Testis (tissue), 3 donors: Measurements from ENCODE around the gene ADM5. TPM values are rescaled to one million over a fixed set of nuclear protein-coding genes. Genes with fewer than 3 reads are reported as not detected.

Experiments
- DNase-seq: peaks from one replicate; pipeline ENCODE4 v3.0.0-alpha.2; 2019
- H3K27ac ChIP-seq, 2 donors: fragments of 200-600 bp; sonication (generic); one replicate each; pipeline ENCODE4 v1.5.1; 2019
- H3K27me3 ChIP-seq: fragments of 200-600 bp; sonication (generic); one replicate; pipeline ENCODE4 v1.5.1; 2019
- H3K36me3 ChIP-seq: fragments of 200-600 bp; sonication (generic); one replicate; pipeline ENCODE4 v1.5.1; 2017; ENCODE audit warnings: low read depth; ENCODE audit errors: missing control alignments
- H3K4me1 ChIP-seq: fragments of 200-600 bp; sonication (generic); one replicate; pipeline ENCODE4 v1.5.1; 2019
- H3K4me3 ChIP-seq, 2 donors: fragments of 200-600 bp; sonication (generic); one replicate each; pipeline ENCODE4 v1.5.1; 2017 to 2019
- H3K9me3 ChIP-seq: fragments of 200-600 bp; sonication (generic); one replicate; pipeline ENCODE4 v1.5.1; 2017
- POLR2A ChIP-seq: fragments of 450-650 bp; IDR thresholded peaks from one replicate; pipeline ENCODE4 v1.6.1; 2017; ENCODE audit warnings: antibody characterized with exemption, mild to moderate bottlenecking, moderate library complexity
- WGBS, 2 donors: methylation state at CpG; one replicate each; pipeline ENCODE4 v1.1.5; 2018; 5-methylcytosine and 5-hydroxymethylcytosine counted together
- intact Hi-C: fragments of 100-400 bp; cut with DNase I; formaldehyde crosslinking; loops from one replicate; pipeline ENCODE4 v1.15.1; 2023; ENCODE audit warnings: low total_unique reads
- polyA plus RNA-seq: library from polyadenylated mRNA; stranded (reverse); fragments of 350-450 nt; fragmentation: Illumina TruSeq; extraction: RNeasy Lipid Tissue Mini Kit (QIAGEN cat#74804); gene quantifications from one replicate; pipeline ENCODE4 v1.2.3, GENCODE V29; 2014; ENCODE audit warnings: low read depth, low replicate concordance; ENCODE audit not compliant: insufficient read depth
- total RNA-seq, 2 donors: library from RNA; depleted of rRNA; stranded (reverse); fragments of >200 nt; gene quantifications; one replicate each; pipeline ENCODE4 v1.2.3, GENCODE V29; 2016
- TF ChIP-seq, protein P1 (sequence below), 3 experiments: fragments of 450-650 bp in 2 of 3; fragments of 200-600 bp in 1 of 3; sonication (generic) in 1 of 3; IDR thresholded peaks; one replicate each; pipeline ENCODE4 v1.5.1; 2016 to 2019; ENCODE audit warnings: antibody characterized with exemption in 3 of 3, mild to moderate bottlenecking in 2 of 3, moderate library complexity in 1 of 3

The ADM5 gene
- total and polyA plus RNA-seq, 3 donors from 2014 or later: 2.2 to 5.0 (median 2.9) TPM

DNA sequence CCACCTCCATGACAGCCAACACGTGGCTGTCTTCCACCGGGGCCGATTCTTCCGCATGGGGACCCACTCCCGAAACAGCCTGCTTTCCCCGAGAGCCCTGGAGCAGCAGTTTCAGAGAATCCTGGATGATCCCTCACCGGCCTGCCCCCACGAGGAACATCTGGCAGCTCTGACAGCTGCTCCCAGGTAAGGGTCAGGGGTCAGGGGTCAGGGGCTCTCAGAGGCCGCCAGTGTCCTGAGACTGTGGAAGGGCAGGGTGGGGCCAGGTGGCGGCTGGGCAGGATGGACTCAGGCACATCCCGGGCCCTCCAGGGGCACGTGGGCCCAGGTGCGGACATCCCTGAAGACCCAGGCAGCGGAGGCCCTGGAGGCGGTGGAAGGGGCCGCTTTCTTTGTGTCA, 16.5 kb downstream of the ADM5 start:
- no peaks in the 10 kb centered on the region for H3K36me3 ChIP-seq
- no peak for DNase-seq
- H3K9me3 ChIP-seq: no peaks in the 10 kb centered on the region
- TF ChIP-seq POLR2A: no peak
- TF ChIP-seq, protein P1, sequence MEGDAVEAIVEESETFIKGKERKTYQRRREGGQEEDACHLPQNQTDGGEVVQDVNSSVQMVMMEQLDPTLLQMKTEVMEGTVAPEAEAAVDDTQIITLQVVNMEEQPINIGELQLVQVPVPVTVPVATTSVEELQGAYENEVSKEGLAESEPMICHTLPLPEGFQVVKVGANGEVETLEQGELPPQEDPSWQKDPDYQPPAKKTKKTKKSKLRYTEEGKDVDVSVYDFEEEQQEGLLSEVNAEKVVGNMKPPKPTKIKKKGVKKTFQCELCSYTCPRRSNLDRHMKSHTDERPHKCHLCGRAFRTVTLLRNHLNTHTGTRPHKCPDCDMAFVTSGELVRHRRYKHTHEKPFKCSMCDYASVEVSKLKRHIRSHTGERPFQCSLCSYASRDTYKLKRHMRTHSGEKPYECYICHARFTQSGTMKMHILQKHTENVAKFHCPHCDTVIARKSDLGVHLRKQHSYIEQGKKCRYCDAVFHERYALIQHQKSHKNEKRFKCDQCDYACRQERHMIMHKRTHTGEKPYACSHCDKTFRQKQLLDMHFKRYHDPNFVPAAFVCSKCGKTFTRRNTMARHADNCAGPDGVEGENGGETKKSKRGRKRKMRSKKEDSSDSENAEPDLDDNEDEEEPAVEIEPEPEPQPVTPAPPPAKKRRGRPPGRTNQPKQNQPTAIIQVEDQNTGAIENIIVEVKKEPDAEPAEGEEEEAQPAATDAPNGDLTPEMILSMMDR (IDR thresholded peaks at IDR 0.05): no peak
- intact Hi-C loops: no loop called here
- no peaks in the 10 kb centered on the region for H3K27me3 ChIP-seq
- WGBS, 2 donors: 91 to 95% methylated on average over 7 to 16 of the region's 16 CpGs
- H3K4me3 ChIP-seq: no peak overlapping the region
- H3K4me1 ChIP-seq: no peaks in the 10 kb centered on the region
- no peak overlapping the region for H3K27ac ChIP-seq

DNA sequence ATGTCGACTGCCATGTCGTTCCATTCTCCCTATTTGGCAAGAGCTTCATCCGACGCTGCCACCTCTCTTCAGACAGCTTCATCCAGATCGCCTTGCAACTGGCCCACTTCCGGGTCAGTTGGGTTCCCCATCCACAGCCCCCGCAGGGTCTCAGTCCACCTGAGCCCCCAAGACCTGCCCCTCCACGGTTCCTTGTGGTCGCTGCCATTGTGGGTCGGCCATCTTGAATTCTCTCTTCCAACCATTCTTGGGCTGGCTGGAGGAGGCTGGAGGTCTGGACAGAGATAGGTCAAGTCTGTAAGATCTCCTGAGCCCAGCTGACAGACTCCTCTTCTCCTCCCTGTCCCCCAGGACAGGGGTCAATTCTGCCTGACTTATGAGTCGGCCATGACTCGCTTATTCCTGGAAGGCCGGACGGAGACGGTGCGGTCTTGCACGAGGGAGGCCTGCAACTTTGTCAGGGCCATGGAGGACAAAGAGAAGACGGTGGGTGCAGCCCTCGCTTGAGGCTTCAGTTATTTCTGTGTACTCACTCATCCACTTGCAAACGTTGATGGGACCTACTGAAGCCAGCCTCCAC, 21.1 kb downstream of the ADM5 start:
- Histone ChIP-seq H3K4me1 (no peaks in the 10 kb centered on the region), H3K27me3 (no peaks in the 10 kb centered on the region), H3K36me3 (no peaks in the 10 kb centered on the region), H3K27ac (no peak overlapping the region), H3K4me3 (no peak overlapping the region), H3K9me3 (no peaks in the 10 kb centered on the region)
- no peak for DNase-seq
- intact Hi-C loops: no loop called here
- 84 to 92% methylated on average over 20 of the region's 20 CpGs for WGBS, 2 donors
- TF ChIP-seq, protein P1 (IDR thresholded peaks at IDR 0.05): no peak
- TF ChIP-seq POLR2A: no peak

DNA sequence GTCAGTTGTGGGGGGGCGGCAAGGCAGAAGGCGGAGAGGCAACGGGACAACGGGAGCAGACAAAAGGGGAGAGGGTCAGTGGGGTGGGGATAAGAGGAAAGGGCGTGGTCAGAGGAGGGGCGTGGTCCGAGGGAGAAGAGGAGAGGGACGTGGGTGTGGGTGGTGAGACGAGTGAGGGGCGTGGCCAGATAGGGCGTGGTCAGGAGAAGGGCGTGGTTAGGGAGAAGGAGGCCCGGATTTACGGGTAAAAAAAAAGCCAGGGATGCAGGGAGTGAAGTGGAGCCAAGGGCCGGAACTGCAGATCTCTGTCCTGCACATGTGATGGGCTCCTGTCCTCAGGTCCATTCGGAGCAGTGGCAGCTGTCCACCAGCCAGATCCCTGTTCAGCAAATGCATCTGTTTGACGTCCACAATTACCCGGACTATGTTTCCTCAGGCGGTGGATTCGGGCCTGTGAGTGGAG, 23.0 kb downstream of the ADM5 start:
- peak; percentile 78 for DNase-seq

DNA sequence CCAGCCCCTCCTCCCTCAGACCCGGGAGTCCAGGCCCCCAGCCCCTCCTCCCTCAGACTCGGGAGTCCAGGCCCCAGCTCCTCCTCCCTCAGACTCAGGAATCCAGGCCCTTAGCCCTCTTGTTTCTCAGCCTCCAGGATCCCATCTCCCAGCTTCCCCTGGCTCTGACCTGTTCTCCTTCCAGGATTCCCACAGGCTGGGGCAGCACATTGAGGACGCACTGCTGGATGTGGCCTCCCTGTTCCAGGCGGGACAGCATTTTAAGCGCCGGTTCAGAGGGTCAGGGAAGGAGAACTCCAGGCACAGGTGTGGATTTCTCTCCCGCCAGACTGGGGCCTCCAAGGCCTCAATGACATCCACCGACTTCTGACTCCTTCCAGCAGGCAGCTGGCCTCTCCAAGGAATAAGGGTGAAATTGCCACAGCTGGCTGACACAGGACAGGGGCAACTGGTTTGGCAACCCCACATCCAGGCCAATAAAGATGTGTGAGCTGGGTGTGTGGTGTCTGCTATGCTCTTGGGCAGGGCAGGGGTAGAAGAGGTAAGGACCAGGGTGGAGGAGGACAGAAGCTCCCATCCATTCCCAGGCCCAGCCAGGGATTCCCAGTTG, 23.9 kb downstream of the ADM5 start:
- Histone ChIP-seq H3K27me3 (no peaks in the 10 kb centered on the region), H3K9me3 (no peaks in the 10 kb centered on the region), H3K4me3 (no peak overlapping the region), H3K27ac (no peak overlapping the region), H3K36me3 (no peaks in the 10 kb centered on the region), H3K4me1 (no peaks in the 10 kb centered on the region)
- 64 to 65% methylated on average over 5 to 8 of the region's 8 CpGs for WGBS, 2 donors
- TF ChIP-seq, protein P1 (IDR thresholded peaks at IDR 0.05): no peak
- no peak for TF ChIP-seq POLR2A
- DNase-seq: no peak
- intact Hi-C loops: no loop called here

More for the DNA sequence above, 23.0 kb downstream of the ADM5 start:
- Histone ChIP-seq H3K27ac (no peak overlapping the region), H3K36me3 (no peaks in the 10 kb centered on the region), H3K27me3 (no peaks in the 10 kb centered on the region), H3K4me1 (no peaks in the 10 kb centered on the region), H3K9me3 (no peaks in the 10 kb centered on the region), H3K4me3 (peak overlapping the region; percentile 6 to 27)
- TF ChIP-seq, protein P1 (IDR thresholded peaks at IDR 0.05): no peak
- TF ChIP-seq POLR2A: no peak
- intact Hi-C loops: no loop called here
- WGBS, 2 donors: 41 to 62% methylated on average over 20 of the region's 20 CpGs

DNA sequence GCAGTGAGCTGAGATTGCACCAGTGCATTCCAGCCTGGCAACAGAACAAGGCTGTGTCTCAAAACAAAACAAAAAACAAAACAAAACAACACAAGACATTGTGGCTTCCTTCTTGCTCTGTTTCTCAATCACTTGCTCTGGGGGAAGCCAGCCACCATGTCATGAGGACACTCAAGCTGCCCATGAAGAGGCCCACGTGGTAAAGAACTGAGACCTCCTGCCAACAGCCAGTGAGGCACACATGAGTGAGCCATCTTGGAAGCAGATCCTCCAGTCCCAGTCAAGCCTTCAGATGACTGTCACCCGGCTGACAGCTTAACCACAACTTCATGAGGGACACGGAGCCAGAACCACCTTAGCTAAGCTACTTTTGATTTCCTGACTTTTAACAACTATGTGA, 26.8 kb downstream of the ADM5 start:
- WGBS, 2 donors: 77 to 88% methylated on average over 3 of the region's 3 CpGs
- Histone ChIP-seq H3K27ac (no peak overlapping the region), H3K36me3 (no peaks in the 10 kb centered on the region), H3K9me3 (no peaks in the 10 kb centered on the region), H3K4me1 (no peaks in the 10 kb centered on the region), H3K4me3 (no peak overlapping the region), H3K27me3 (no peaks in the 10 kb centered on the region)
- intact Hi-C loops: no loop called here
- no peak for TF ChIP-seq POLR2A
- TF ChIP-seq, protein P1 (IDR thresholded peaks at IDR 0.05): no peak
- DNase-seq: no peak
